SK-N-SH (cell line): ENCODE results near the gene CCDC57.

Experiments used
- CHD2 ChIP-seq: fragments of 150-350 bp; IDR thresholded peaks from 2 replicates; pipeline ENCODE4 v1.6.1; 2018; ENCODE audit warnings: low read length; ENCODE audit not compliant: partially characterized antibody
- CTCF ChIP-seq: fragments of 200-600 bp; sonication (generic); IDR thresholded peaks from 2 replicates; pipeline ENCODE4 v1.6.1; 2017; ENCODE audit warnings: antibody characterized with exemption, mild to moderate bottlenecking, moderate library complexity
- EP300 ChIP-seq, 2 experiments: IDR thresholded peaks; 2 replicates each; pipeline versions ENCODE4 v1.4.0 to v1.6.1; 2012; ENCODE audit warnings: borderline replicate concordance in 1 of 2, low read depth in 1 of 2, low read length in 1 of 2
- EZH2phosphoT487 ChIP-seq: fragments of 200-600 bp; sonication (generic); IDR thresholded peaks from 2 replicates; pipeline ENCODE4 v1.6.1; 2017; ENCODE audit warnings: low read depth, mixed run types, mild to moderate bottlenecking, antibody characterized with exemption, moderate library complexity, borderline replicate concordance
- FOXM1 ChIP-seq: IDR thresholded peaks from 2 replicates; pipeline ENCODE4 v1.4.0; 2012; ENCODE audit warnings: low read depth, mild to moderate bottlenecking
- IRF3 ChIP-seq: fragments of 150-350 bp; IDR thresholded peaks from 2 replicates; pipeline ENCODE4 v1.6.1; 2016; ENCODE audit warnings: mild to moderate bottlenecking, low read depth, low read length
- MEF2A ChIP-seq: IDR thresholded peaks from 2 replicates; pipeline ENCODE4 v1.4.0; 2012; ENCODE audit warnings: low read depth, borderline replicate concordance
- MXI1 ChIP-seq: IDR thresholded peaks from 2 replicates; pipeline ENCODE4 v1.6.1; 2012; ENCODE audit warnings: mild to moderate bottlenecking, low read depth, low read length, improper control_type of control experiment
- POLR2AphosphoS5 ChIP-seq: IDR thresholded peaks from 2 replicates; pipeline ENCODE4 v1.6.1; 2012; ENCODE audit warnings: low read depth, low read length
- RAD21 ChIP-seq: IDR thresholded peaks from 2 replicates; pipeline ENCODE4 v1.6.1; 2012; ENCODE audit warnings: mild to moderate bottlenecking, low read length
- SMC3 ChIP-seq: IDR thresholded peaks from 2 replicates; pipeline ENCODE4 v1.6.1; 2012; ENCODE audit warnings: low read depth, low read length, improper control_type of control experiment
- TAF1 ChIP-seq: IDR thresholded peaks from 2 replicates; pipeline ENCODE4 v1.6.1; 2012; ENCODE audit warnings: low read depth, mild to moderate bottlenecking, low read length, moderate library complexity, borderline replicate concordance
- YY1 ChIP-seq: IDR thresholded peaks from 2 replicates; pipeline ENCODE4 v1.4.0; 2012; ENCODE audit warnings: low read depth, mild to moderate bottlenecking
- ZBTB33 ChIP-seq: IDR thresholded peaks from 2 replicates; pipeline ENCODE4 v1.4.0; 2012; ENCODE audit warnings: low read depth, borderline replicate concordance

- TF ChIP-seq YY1 (no peak), EZH2phosphoT487 (no peak), RAD21 (no peak), CTCF (no peak), IRF3 (no peak), MXI1 (no peak), TAF1 (no peak), SMC3 (no peak), CHD2 (no peak), MEF2A (no peak), POLR2AphosphoS5 (no peak), EP300 (IDR thresholded peaks at IDR 0.05; ENCODE audit: borderline replicate concordance in 1 of 2, low read depth in 1 of 2, low read length in 1 of 2) (no peak), FOXM1 (no peak), ZBTB33 (no peak)
These were observed 94.4 kb downstream of the CCDC57 start for GRCh38 chr17:82118168-82118814.
